D341Med (cell line): ENCODE data around the gene KLHL25.
"Not testable (repeated sequence)": the region's sequence is repeated elsewhere in the genome, so short reads cannot be mapped to it uniquely, and the experiment has no call there.

Experiments used
- DNase-seq: peaks from one replicate; pipeline ENCODE4 v3.0.0; 2012; ENCODE audit warnings: low spot score

Gene KLHL25

GRCh38 chr15:85802617-85803016 lies 7.9 kb upstream of the KLHL25 start:
- not testable (repeated sequence) for DNase-seq

GRCh38 chr15:85800478-85801123 lies 5.9 kb upstream of the KLHL25 start:
- DNase-seq: no peak

- not testable (repeated sequence) for DNase-seq
Measured at GRCh38 chr15:85796371-85796770, 1.6 kb upstream of the KLHL25 start.

GRCh38 chr15:85795337-85796305 lies 896 bp upstream of the KLHL25 start:
- peak; percentile 70 for DNase-seq

GRCh38 chr15:85793641-85794597 lies 806 bp downstream of the KLHL25 start:
- peak; percentile 72 for DNase-seq

GRCh38 chr15:85792912-85793590 lies 1.7 kb downstream of the KLHL25 start:
- no peak for DNase-seq

- DNase-seq: peak; percentile 14
Measured at GRCh38 chr15:85792102-85792731, 2.5 kb downstream of the KLHL25 start.

GRCh38 chr15:85789496-85789875 lies 5.2 kb downstream of the KLHL25 start:
- DNase-seq: no peak

GRCh38 chr15:85788771-85789495 lies 5.8 kb downstream of the KLHL25 start:
- peak; percentile 36 for DNase-seq

- DNase-seq: no peak
Measured at GRCh38 chr15:85786781-85787114, 8.0 kb downstream of the KLHL25 start.

- DNase-seq: peak; percentile 51
Measured at GRCh38 chr15:85785887-85786780, 8.6 kb downstream of the KLHL25 start.

- DNase-seq: peak; percentile 12
Measured at GRCh38 chr15:85782064-85782463, 12.7 kb downstream of the KLHL25 start.

GRCh38 chr15:85781099-85781498 lies 13.6 kb downstream of the KLHL25 start:
- no peak for DNase-seq

- DNase-seq: no peak
Measured at GRCh38 chr15:85780225-85780985, 14.3 kb downstream of the KLHL25 start.

GRCh38 chr15:85779249-85779648 lies 15.5 kb downstream of the KLHL25 start:
- no peak for DNase-seq

- no peak for DNase-seq
Measured at GRCh38 chr15:85778107-85778776, 16.5 kb downstream of the KLHL25 start.

GRCh38 chr15:85777250-85778106 lies 17.2 kb downstream of the KLHL25 start:
- DNase-seq: no peak
